Right lobe of liver (tissue), 4 donors: Measurements from ENCODE around the gene ABHD5.

Experiments used
- POLR2A ChIP-seq: fragments of 450-650 bp; IDR thresholded peaks from one replicate; pipeline ENCODE4 v1.6.1; 2017; ENCODE audit warnings: antibody characterized with exemption, mild to moderate bottlenecking
- TF ChIP-seq, protein P1 (sequence below), 4 donors: fragments of 200-600 bp in 3 of 4; fragments of 450-650 bp in 1 of 4; IDR thresholded peaks; one replicate each; pipeline versions ENCODE4 v1.5.1 to v1.8.0; 2016 to 2022; ENCODE audit warnings: antibody characterized with exemption in 4 of 4, mild to moderate bottlenecking in 2 of 4
- donor health status: DM: no; HTN: no; CAD: no.
- donor health status: DM: no; HTN: no; CAD: no.
- donor health status: DM: no; HTN: yes; CAD: no.

DNA sequence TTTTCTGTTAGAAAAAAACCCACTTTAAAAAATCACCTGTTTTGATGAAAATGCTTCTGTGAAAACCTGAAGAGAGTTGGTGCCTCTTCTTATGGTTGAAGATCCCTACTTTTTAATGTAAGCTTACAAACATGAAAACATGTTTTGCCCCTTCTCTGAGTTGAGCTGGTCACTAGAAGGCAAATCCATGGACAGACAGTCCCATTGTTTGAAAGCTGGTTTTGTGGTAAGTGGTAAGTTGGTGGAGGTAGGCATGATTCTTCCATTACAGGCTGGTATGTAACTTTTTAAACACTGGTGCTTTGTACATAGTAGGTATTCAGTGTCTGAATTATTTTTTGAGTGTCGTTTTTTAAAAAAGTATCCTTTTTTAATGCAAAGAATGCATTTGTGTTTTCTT is 6.1 kb downstream of the ABHD5 start:
- TF ChIP-seq POLR2A: no peak
- TF ChIP-seq, protein P1, sequence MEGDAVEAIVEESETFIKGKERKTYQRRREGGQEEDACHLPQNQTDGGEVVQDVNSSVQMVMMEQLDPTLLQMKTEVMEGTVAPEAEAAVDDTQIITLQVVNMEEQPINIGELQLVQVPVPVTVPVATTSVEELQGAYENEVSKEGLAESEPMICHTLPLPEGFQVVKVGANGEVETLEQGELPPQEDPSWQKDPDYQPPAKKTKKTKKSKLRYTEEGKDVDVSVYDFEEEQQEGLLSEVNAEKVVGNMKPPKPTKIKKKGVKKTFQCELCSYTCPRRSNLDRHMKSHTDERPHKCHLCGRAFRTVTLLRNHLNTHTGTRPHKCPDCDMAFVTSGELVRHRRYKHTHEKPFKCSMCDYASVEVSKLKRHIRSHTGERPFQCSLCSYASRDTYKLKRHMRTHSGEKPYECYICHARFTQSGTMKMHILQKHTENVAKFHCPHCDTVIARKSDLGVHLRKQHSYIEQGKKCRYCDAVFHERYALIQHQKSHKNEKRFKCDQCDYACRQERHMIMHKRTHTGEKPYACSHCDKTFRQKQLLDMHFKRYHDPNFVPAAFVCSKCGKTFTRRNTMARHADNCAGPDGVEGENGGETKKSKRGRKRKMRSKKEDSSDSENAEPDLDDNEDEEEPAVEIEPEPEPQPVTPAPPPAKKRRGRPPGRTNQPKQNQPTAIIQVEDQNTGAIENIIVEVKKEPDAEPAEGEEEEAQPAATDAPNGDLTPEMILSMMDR (IDR thresholded peaks at IDR 0.05): no peak
